Measurements from ENCODE around the gene TUBA4B. TPM values are rescaled to one million over a fixed set of nuclear protein-coding genes. Genes with fewer than 3 reads are reported as not detected.

The TUBA4B gene
- total and polyA plus RNA-seq, 7 experiments from 2014 or later: not detected

- POLR2A ChIA-PET: interaction anchor here (0.7 to 4.2 kb wide), 3 partner anchors 17 to 92 kb away, joined by 3 to 74 read pairs (median 6); partner anchors contain the start of genes DNAJB2 and TUBA4A
- intact Hi-C loops (cut with micrococcal nuclease): no loop called here
- no peaks in the 10 kb centered on the region for H3K9me3 ChIP-seq (ENCODE audit: control insufficient read depth in 2 of 3, low read length in 3 of 3)
- peaks cover 0 to 24% (median 9%) of the 10 kb centered on the region in 5 donors for H3K27me3 Mint-ChIP-seq
- H3K4me3 ChIP-seq (ENCODE audit: low read length): no peak overlapping the region
- peak overlapping the region in 2 of 9 donors; percentile 25 to 56 for H3K27ac Mint-ChIP-seq
- H3K4me3 Mint-ChIP-seq: peak overlapping the region in 1 of 10 donors; percentile 38
- no peak overlapping the region for H3K27ac ChIP-seq (ENCODE audit: low read depth, low read length)
- no peaks in the 10 kb centered on the region for H3K36me3 ChIP-seq (ENCODE audit: control insufficient read depth in 2 of 3, insufficient read depth in 3 of 3, low read length in 3 of 3)
- H3K27me3 ChIP-seq (ENCODE audit: control insufficient read depth in 2 of 2, insufficient read depth in 2 of 2, low read length in 2 of 2): no peaks in the 10 kb centered on the region
- H3K4me1 ChIP-seq (ENCODE audit: control insufficient read depth in 2 of 2, insufficient read depth in 2 of 2, low read length in 2 of 2): peaks cover 2 to 20% of the 10 kb centered on the region in 2 donors
- peaks cover 0 to 2% (median 0%) of the 10 kb centered on the region in 5 donors for H3K36me3 Mint-ChIP-seq
- peaks cover 11 to 34% (median 27%) of the 10 kb centered on the region in 7 donors for H3K4me1 Mint-ChIP-seq
- DNase-seq (peak in 6 of 9 donors; percentile 33 to 43 (median 40)), ATAC-seq (no peak)
- H3K9me3 Mint-ChIP-seq: no peaks in the 10 kb centered on the region
- CTCF ChIA-PET: interaction anchor here (1.5 to 11.9 kb wide), 3 partner anchors 18 to 138 kb away, joined by 3 to 194 read pairs (median 25); partner anchors contain the start of genes DNAJB2 and NHEJ1
Observed at GRCh38 chr2:219296631-219297391, 43.8 kb downstream of the TUBA4B start.

GRCh38 chr2:219297766-219298456 lies 44.9 kb downstream of the TUBA4B start:
- H3K27me3 Mint-ChIP-seq: peaks cover 0 to 25% (median 10%) of the 10 kb centered on the region in 5 donors
- CTCF ChIA-PET: interaction anchor here (0.7 to 11.9 kb wide), 6 partner anchors 19 to 139 kb away, joined by 3 to 194 read pairs (median 3); partner anchors contain the start of genes DNAJB2 and NHEJ1

GRCh38 chr2:219298759-219299371 lies 45.8 kb downstream of the TUBA4B start:
- no peak overlapping the region for H3K4me3 ChIP-seq (ENCODE audit: low read length)
- peaks cover 11 to 34% (median 24%) of the 10 kb centered on the region in 7 donors for H3K4me1 Mint-ChIP-seq
- H3K4me1 ChIP-seq (ENCODE audit: control insufficient read depth in 2 of 2, insufficient read depth in 2 of 2, low read length in 2 of 2): peaks cover 2 to 20% of the 10 kb centered on the region in 2 donors
- peak; percentile 67 to 95 (median 80) for DNase-seq
- H3K36me3 ChIP-seq (ENCODE audit: control insufficient read depth in 2 of 3, insufficient read depth in 3 of 3, low read length in 3 of 3): no peaks in the 10 kb centered on the region
- peaks cover 0 to 2% (median 0%) of the 10 kb centered on the region in 5 donors for H3K36me3 Mint-ChIP-seq
- H3K9me3 Mint-ChIP-seq: no peaks in the 10 kb centered on the region
- no peaks in the 10 kb centered on the region for H3K27me3 ChIP-seq (ENCODE audit: control insufficient read depth in 2 of 2, insufficient read depth in 2 of 2, low read length in 2 of 2)
- peak overlapping the region in 1 of 9 donors; percentile 42 for H3K27ac Mint-ChIP-seq
- no peak overlapping the region for H3K27ac ChIP-seq (ENCODE audit: low read depth, low read length)
- ChIA-PET POLR2A (interaction anchor here (0.8 to 1.2 kb wide), 4 partner anchors 45 to 140 kb away, joined by 3 to 4 read pairs (median 3); partner anchors contain the start of genes TUBA4A, TUBA4B and ZFAND2B), CTCF (interaction anchor here (0.7 to 11.9 kb wide), 9 partner anchors 9 to 140 kb away, joined by 3 to 194 read pairs (median 3); partner anchors contain the start of genes DNAJB2 and NHEJ1)
- peaks cover 6 to 32% (median 17%) of the 10 kb centered on the region in 5 donors for H3K27me3 Mint-ChIP-seq
- peak; percentile 71 for ATAC-seq
- no peaks in the 10 kb centered on the region for H3K9me3 ChIP-seq (ENCODE audit: control insufficient read depth in 2 of 3, low read length in 3 of 3)
- H3K4me3 Mint-ChIP-seq: no peak overlapping the region
- intact Hi-C loops (cut with micrococcal nuclease): loop anchor here (1.0 to 2.0 kb wide), 5 partner anchors 88 to 241 kb away; partner anchors contain the start of genes NHEJ1 (in 2 of the 2) and SLC23A3 (in 1 of the 2)

More at GRCh38 chr2:219297766-219298456, 44.9 kb downstream of the TUBA4B start:
- DNase-seq (no peak), ATAC-seq (no peak)
- POLR2A ChIA-PET: interaction anchor here (0.7 to 1.0 kb wide), 3 partner anchors 43 to 93 kb away, joined by 3 to 6 read pairs (median 3); partner anchors contain the start of genes TUBA4A and TUBA4B
- H3K4me3 Mint-ChIP-seq: no peak overlapping the region
- peak overlapping the region in 2 of 9 donors; percentile 34 to 59 for H3K27ac Mint-ChIP-seq
- no peaks in the 10 kb centered on the region for H3K9me3 Mint-ChIP-seq
- H3K4me1 Mint-ChIP-seq: peaks cover 11 to 34% (median 27%) of the 10 kb centered on the region in 7 donors
- intact Hi-C loops (cut with micrococcal nuclease): loop anchor here (1.0 to 2.0 kb wide), 5 partner anchors 87 to 240 kb away; partner anchors contain the start of genes NHEJ1 (in 2 of the 2) and SLC23A3 (in 1 of the 2)
- peaks cover 0 to 2% (median 0%) of the 10 kb centered on the region in 5 donors for H3K36me3 Mint-ChIP-seq
- Histone ChIP-seq H3K4me1 (ENCODE audit: control insufficient read depth in 2 of 2, insufficient read depth in 2 of 2, low read length in 2 of 2) (peaks cover 2 to 20% of the 10 kb centered on the region in 2 donors), H3K4me3 (ENCODE audit: low read length) (no peak overlapping the region), H3K36me3 (ENCODE audit: control insufficient read depth in 2 of 3, insufficient read depth in 3 of 3, low read length in 3 of 3) (no peaks in the 10 kb centered on the region), H3K27ac (ENCODE audit: low read depth, low read length) (no peak overlapping the region), H3K9me3 (ENCODE audit: control insufficient read depth in 2 of 3, low read length in 3 of 3) (no peaks in the 10 kb centered on the region), H3K27me3 (ENCODE audit: control insufficient read depth in 2 of 2, insufficient read depth in 2 of 2, low read length in 2 of 2) (no peaks in the 10 kb centered on the region)

GRCh38 chr2:219299372-219299760 lies 46.3 kb downstream of the TUBA4B start:
- intact Hi-C loops (cut with micrococcal nuclease): loop anchor here in 1 of 2 donors (2.0 kb wide), 1 partner anchor 129 kb away; the partner anchor contains the start of gene SLC23A3
- Histone ChIP-seq H3K27me3 (ENCODE audit: control insufficient read depth in 2 of 2, insufficient read depth in 2 of 2, low read length in 2 of 2) (no peaks in the 10 kb centered on the region), H3K9me3 (ENCODE audit: control insufficient read depth in 2 of 3, low read length in 3 of 3) (no peaks in the 10 kb centered on the region), H3K4me1 (ENCODE audit: control insufficient read depth in 2 of 2, insufficient read depth in 2 of 2, low read length in 2 of 2) (peaks cover 2 to 20% of the 10 kb centered on the region in 2 donors), H3K36me3 (ENCODE audit: control insufficient read depth in 2 of 3, insufficient read depth in 3 of 3, low read length in 3 of 3) (no peaks in the 10 kb centered on the region), H3K4me3 (ENCODE audit: low read length) (no peak overlapping the region), H3K27ac (ENCODE audit: low read depth, low read length) (no peak overlapping the region)
- ChIA-PET POLR2A (interaction anchor here (0.8 to 1.2 kb wide), 3 partner anchors 93 to 140 kb away, joined by 3 to 4 read pairs (median 3); partner anchors contain the start of gene ZFAND2B), CTCF (interaction anchor here (0.5 to 11.9 kb wide), 8 partner anchors 9 to 140 kb away, joined by 3 to 194 read pairs (median 4); partner anchors contain the start of genes DNAJB2 and NHEJ1)
- no peak overlapping the region for H3K4me3 Mint-ChIP-seq
- peaks cover 6 to 33% (median 18%) of the 10 kb centered on the region in 5 donors for H3K27me3 Mint-ChIP-seq
- peaks cover 7 to 30% (median 19%) of the 10 kb centered on the region in 7 donors for H3K4me1 Mint-ChIP-seq
- DNase-seq: no peak
- H3K9me3 Mint-ChIP-seq: no peaks in the 10 kb centered on the region
- ATAC-seq: no peak
- peaks cover 0 to 2% (median 0%) of the 10 kb centered on the region in 5 donors for H3K36me3 Mint-ChIP-seq
- H3K27ac Mint-ChIP-seq: peak overlapping the region in 1 of 9 donors; percentile 42

GRCh38 chr2:219300022-219300421 lies 47.0 kb downstream of the TUBA4B start:
- H3K27ac Mint-ChIP-seq: peak overlapping the region in 1 of 9 donors; percentile 7
- Histone ChIP-seq H3K36me3 (ENCODE audit: control insufficient read depth in 2 of 3, insufficient read depth in 3 of 3, low read length in 3 of 3) (no peaks in the 10 kb centered on the region), H3K4me1 (ENCODE audit: control insufficient read depth in 2 of 2, insufficient read depth in 2 of 2, low read length in 2 of 2) (peaks cover 0 to 18% of the 10 kb centered on the region in 2 donors), H3K4me3 (ENCODE audit: low read length) (no peak overlapping the region), H3K9me3 (ENCODE audit: control insufficient read depth in 2 of 3, low read length in 3 of 3) (no peaks in the 10 kb centered on the region), H3K27me3 (ENCODE audit: control insufficient read depth in 2 of 2, insufficient read depth in 2 of 2, low read length in 2 of 2) (no peaks in the 10 kb centered on the region), H3K27ac (ENCODE audit: low read depth, low read length) (no peak overlapping the region)
- peaks cover 0 to 2% (median 0%) of the 10 kb centered on the region in 5 donors for H3K36me3 Mint-ChIP-seq
- CTCF ChIA-PET: interaction anchor here (0.5 to 11.9 kb wide), 7 partner anchors 21 to 242 kb away, joined by 3 to 194 read pairs (median 4); partner anchors contain the start of genes DNAJB2 and NHEJ1
- POLR2A ChIA-PET: interaction anchor here (1.0 to 1.2 kb wide), 2 partner anchors 93 to 141 kb away, joined by 3 to 4 read pairs; partner anchors contain the start of gene ZFAND2B
- H3K4me3 Mint-ChIP-seq: no peak overlapping the region
- no peak for DNase-seq
- H3K27me3 Mint-ChIP-seq: peaks cover 7 to 39% (median 25%) of the 10 kb centered on the region in 5 donors
- intact Hi-C loops (cut with micrococcal nuclease): no loop called here
- H3K4me1 Mint-ChIP-seq: peaks cover 5 to 27% (median 16%) of the 10 kb centered on the region in 7 donors
- no peak for ATAC-seq
- H3K9me3 Mint-ChIP-seq: no peaks in the 10 kb centered on the region
